Measurements from ENCODE around the gene DUSP14.

DNA sequence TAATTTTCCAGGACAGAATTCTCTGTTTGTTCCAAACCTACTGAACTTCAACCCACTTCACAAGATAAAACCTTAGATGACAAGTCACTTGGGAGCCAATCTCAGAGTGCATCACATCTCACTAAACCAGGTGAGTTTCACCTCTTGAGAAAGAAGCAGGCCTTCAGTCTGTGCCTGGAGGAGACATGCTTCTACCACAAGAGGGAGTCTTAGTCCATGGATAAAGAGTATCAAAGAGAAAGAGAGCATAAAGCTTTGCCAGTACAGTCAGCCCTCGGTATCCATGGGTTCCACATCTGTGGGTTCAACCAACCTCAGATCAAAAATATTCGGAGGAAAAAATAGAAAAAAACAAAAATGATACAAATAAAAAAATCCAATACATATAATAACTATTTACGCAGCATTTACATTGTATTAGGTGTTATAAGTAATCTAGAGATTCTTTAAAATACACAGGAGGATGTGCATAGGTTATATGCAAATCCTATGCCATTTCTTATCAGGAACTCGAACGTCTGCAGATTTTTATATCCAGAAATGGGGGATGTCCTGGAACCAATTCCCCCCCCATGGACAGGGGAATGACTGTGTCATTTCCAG is 37.7 kb downstream of the DUSP14 start:
- TF ChIP-seq EZH2 (IDR thresholded peaks at IDR 0.05; ENCODE audit: insufficient read depth, poor library complexity, severe bottlenecking) = no peak
- TF ChIP-seq EZH2phosphoT487 (IDR thresholded peaks at IDR 0.05; ENCODE audit: insufficient read depth, low read depth) = no peak
